ENCODE measurements around the gene ZSCAN25.

- TF ChIP-seq CTCF (conservative IDR thresholded peaks at IDR 0.05; ENCODE audit: low read depth, low read length) (no peak), EZH2 (IDR thresholded peaks at IDR 0.05; ENCODE audit: borderline replicate concordance, low read depth, low read length, poor library complexity, severe bottlenecking) (no peak)
These were observed 7.7 kb downstream of the ZSCAN25 start for GRCh38 chr7:99624484-99624883.
